ENCODE results near the gene RIMKLA. TPM values are rescaled to one million over a fixed set of nuclear protein-coding genes. Genes with fewer than 3 reads are reported as not detected.

Gene RIMKLA
- total and polyA plus RNA-seq, 2 of the 13 experiments (the other 11 are each of a cell fraction or from before 2014, with no cell fraction given) = 2.5 to 3.8 TPM

GRCh38 chr1:42462828-42463763, 82.5 kb downstream of the RIMKLA start, which contains the start of gene CCDC30 (continued):
- no peak for TF ChIP-seq MAZ (IDR thresholded peaks at IDR 0.05; ENCODE audit: borderline replicate concordance, low read depth, low read length)
- TF ChIP-seq MAZ (CRISPR knock-in tag; IDR thresholded peaks at IDR 0.05; ENCODE audit: low read depth) = no peak
- TF ChIP-seq SCMH1 (CRISPR knock-in tag; IDR thresholded peaks at IDR 0.05; ENCODE audit: borderline replicate concordance) = no peak
- TF ChIP-seq ZXDC (CRISPR knock-in tag; IDR thresholded peaks at IDR 0.05) = no peak
- TF ChIP-seq POLR2AphosphoS2 (IDR thresholded peaks at IDR 0.05; ENCODE audit: low read depth, low read length) = no peak
- no peak for TF ChIP-seq ZNF841 (CRISPR knock-in tag; IDR thresholded peaks at IDR 0.05; ENCODE audit: borderline replicate concordance)
- no peak for TF ChIP-seq SIX4 (CRISPR knock-in tag; IDR thresholded peaks at IDR 0.05)
- no peak for TF ChIP-seq RNF2 (conservative IDR thresholded peaks at IDR 0.05; ENCODE audit: low read depth)
- TF ChIP-seq NR2F1 (CRISPR knock-in tag; IDR thresholded peaks at IDR 0.05) = no peak
- TF ChIP-seq ZNF781 (CRISPR knock-in tag; IDR thresholded peaks at IDR 0.05; ENCODE audit: borderline replicate concordance, not compliant biosample characterization) = peak; percentile 36
- TF ChIP-seq SMARCC2 (IDR thresholded peaks at IDR 0.05) = no peak
- no peak for TF ChIP-seq ZNF720 (CRISPR knock-in tag; IDR thresholded peaks at IDR 0.05)
- TF ChIP-seq EHMT2 (IDR thresholded peaks at IDR 0.05; ENCODE audit: borderline replicate concordance, low read depth, low read length) = no peak
- TF ChIP-seq ERF (CRISPR knock-in tag; IDR thresholded peaks at IDR 0.05) = peak; percentile 51; the same call in 1 of the 2 replicates
- TF ChIP-seq ELF3 (CRISPR knock-in tag; IDR thresholded peaks at IDR 0.05) = peak; percentile 30; the same call in 1 of the 2 replicates
- TF ChIP-seq CREM (IDR thresholded peaks at IDR 0.05) = peak; percentile 65
- TF ChIP-seq CREM (CRISPR knock-in tag; IDR thresholded peaks at IDR 0.05) = no peak
- no peak for TF ChIP-seq PLRG1 (conservative IDR thresholded peaks at IDR 0.05)
- no peak for TF ChIP-seq ZNF670 (CRISPR knock-in tag; IDR thresholded peaks at IDR 0.05; ENCODE audit: borderline replicate concordance)
- no peak for TF ChIP-seq NCOA5 (CRISPR knock-in tag; IDR thresholded peaks at IDR 0.05)
- no peak for TF ChIP-seq ZBTB38 (CRISPR knock-in tag; IDR thresholded peaks at IDR 0.05)
- 0 out of 2 replicates have a peak, but pooled peaks have one; percentile 65 for TF ChIP-seq U2AF2 (IDR thresholded peaks at IDR 0.05; ENCODE audit: low read depth, low read length)
- TF ChIP-seq NKX3-1 (CRISPR knock-in tag; IDR thresholded peaks at IDR 0.05) = no peak

Measured in HepG2 (cell line).